ENCODE data around the gene ANO2.
"Not testable (repeated sequence)": the region's sequence is repeated elsewhere in the genome, so short reads cannot be mapped to it uniquely, and the experiment has no call there.

The ANO2 gene

DNA sequence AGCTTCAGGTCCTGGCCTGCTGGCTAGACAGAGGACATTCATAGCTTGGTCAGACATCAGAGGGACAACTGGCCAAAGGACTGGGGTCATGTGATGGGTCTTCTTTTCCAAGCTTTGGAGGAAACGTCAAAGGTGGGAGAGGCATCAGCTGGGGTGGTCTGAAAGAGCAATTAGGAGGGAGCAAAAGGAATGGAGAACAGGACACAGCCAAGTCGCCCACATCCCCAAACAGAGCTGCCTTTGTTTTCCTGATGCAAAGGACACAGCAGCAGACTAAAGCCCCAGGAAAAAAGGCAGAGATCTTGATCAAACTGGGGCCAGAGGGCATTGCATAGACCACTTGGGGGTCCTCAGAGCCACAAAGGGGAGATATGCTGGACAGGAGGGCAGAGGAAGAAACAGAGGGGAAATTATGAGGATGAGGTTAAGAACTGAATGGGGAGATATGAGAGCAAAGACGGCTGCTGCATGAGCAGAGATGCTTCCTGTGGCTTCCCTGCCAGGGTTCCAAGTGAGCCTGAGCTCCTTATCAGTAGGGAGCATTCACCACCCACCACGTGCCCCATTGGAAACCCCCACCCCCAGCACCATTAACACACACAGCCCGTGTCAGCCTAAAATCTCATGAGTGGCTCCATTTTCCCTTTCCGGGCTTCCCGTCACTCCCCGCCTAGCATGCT is 62.4 kb downstream of the ANO2 start:
- DNase-seq, result no peak

DNA sequence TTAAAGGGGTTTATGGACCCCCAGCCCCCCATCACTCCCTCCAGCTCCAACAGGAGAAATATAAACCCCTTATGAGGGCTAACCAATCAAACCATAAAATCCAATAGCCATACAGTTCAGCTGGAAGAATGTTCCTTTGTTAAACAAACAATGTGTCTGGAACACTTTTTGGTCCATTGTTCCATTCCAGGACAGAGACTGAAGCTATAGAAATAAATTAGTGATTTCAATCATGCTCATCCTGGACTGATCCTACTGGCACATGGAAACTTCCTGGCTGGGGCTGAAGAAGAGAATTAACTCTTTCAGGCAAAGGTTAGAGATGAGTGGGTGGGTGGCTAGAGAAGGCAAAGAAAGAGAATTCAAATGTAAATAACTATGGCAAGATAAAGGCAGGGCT is 63.4 kb downstream of the ANO2 start:
- no peak for DNase-seq

GRCh38 chr12:5881101-5881606 is 63.9 kb downstream of the ANO2 start:
- DNase-seq, result no peak

GRCh38 chr12:5875851-5876250 is 69.2 kb downstream of the ANO2 start:
- DNase-seq, result no peak

GRCh38 chr12:5874514-5874913 is 70.5 kb downstream of the ANO2 start:
- no peak for DNase-seq

GRCh38 chr12:5873281-5873919 is 71.7 kb downstream of the ANO2 start:
- no peak for DNase-seq

DNA sequence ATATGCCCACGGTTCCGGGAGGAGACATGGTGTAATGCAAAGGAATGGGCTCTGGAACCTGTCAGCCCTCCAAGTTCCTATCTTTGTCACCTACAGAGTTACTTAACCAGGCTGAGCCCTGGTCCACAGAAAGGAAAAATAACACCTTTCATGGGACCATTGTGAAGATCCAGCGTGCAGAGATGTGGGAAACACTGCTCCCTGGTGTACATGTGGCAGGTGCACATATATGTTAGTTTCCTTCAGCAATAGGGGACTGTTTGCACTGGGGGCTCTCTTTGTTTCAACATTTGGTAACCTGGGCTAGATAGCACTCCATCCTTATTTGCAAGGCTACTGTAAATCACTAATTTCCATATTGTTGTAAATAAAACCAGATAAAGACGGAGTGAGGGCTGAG is 72.3 kb downstream of the ANO2 start:
- no peak for DNase-seq

DNA sequence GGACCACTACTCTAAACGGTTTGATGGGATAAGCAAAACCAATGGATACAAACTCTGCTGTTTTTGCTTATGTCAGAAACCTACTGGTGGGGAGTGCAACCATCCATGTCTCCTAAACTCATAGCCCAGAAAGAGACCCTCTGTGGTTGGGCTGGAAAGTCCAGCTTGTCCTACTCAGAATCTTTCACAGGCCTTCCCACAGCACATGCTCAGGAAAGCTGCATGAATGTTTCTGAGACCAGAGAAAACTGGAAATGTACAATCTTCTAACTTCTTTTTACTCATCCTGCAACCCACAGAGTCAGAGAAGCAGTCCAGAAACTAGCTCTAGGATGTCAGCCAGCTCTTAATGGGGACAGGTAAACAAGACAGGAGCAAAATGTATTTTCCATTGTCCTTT is 73.3 kb downstream of the ANO2 start:
- no peak for DNase-seq

GRCh38 chr12:5870183-5870582 is 74.9 kb downstream of the ANO2 start:
- no peak for DNase-seq

DNA sequence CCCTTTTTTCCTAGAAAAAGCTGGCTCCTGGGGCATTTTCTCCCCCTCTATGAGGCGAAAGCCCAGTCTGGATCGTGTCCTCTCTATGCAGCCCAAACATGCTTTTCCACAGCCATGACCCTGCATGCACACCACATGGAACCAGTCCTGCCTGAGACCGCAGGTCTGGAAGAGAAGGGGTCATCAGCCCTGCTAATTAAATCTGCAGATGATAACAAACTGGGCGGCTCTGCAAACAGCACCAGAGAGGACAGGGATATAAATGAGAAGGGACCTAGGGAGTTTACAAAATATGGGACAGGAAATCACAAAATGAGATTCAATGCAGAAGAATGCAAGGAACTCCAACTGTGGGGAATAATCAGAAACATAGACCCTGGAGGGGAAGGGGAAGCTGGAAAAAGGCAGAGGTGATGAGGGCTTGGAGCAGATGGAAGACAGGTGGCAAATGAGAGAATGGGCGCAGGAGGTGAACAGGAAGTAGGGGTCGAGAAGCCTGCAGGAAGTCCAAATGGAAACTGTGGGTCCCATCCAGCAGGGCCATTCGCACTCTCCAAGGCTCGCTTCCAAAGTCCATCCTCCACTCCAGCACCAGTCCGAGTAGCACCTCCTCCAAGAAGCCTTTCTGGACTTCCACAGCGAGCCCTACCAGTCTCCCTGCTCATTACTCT is 76.3 kb downstream of the ANO2 start:
- no peak for DNase-seq

GRCh38 chr12:5865397-5865796 is 79.7 kb downstream of the ANO2 start:
- DNase-seq, result no peak

DNA sequence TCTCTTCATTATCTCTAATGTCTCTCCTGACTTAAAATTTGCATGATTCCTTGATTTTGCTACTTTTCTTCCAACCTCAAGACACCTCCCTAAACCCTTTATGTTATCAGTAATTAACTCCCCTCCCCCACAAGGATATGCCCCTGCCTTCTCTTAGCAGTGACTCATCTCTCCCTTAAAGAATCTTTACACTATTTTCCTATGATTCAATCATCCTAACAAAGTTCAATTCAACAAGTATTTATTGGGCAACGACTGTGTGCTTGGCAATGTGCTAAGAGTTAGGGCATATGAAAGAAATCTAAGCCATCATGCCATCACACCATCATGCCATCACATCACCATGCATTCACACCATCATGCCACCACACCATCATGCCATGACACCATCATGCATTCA is 80.1 kb downstream of the ANO2 start:
- DNase-seq, result no peak

DNA sequence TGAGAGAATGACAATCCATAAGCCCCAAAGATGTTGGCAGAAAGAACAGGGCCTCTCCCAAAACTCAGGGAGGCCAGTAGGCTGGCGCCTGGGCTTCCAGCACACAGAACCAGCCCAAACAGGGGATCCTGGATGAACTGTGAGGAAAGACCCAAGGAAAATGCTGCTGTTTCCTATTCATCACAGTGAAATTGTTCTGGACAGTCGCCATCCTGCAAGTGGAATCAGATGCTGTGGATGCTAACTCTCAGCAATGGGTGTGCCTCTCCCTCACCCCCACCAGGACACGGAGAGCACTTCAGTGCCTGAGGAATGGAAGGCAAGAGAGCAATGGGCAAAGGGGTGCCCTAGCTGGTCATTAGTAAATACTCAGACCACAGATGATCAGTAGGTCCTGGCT is 80.8 kb downstream of the ANO2 start:
- no peak for DNase-seq

DNA sequence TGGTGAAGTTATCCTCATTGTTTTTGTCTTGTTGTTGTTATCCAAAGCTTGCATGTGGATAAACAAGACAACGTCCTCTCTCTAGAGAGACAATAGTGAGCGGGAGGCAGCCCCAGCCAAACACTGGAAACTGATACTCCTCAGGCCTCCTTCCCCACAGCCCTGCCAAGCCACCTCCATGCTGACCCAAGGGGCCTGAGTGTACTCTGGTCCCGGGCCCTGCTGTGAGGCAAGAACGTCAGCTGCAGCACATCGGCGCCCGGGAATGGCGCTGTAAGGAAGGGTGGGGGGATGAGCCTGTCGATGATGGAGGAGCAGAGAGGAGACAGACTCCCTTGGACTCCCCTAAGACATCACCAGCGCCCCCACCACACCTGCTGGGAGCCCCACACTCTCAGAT is 83.6 kb downstream of the ANO2 start:
- no peak for DNase-seq

DNA sequence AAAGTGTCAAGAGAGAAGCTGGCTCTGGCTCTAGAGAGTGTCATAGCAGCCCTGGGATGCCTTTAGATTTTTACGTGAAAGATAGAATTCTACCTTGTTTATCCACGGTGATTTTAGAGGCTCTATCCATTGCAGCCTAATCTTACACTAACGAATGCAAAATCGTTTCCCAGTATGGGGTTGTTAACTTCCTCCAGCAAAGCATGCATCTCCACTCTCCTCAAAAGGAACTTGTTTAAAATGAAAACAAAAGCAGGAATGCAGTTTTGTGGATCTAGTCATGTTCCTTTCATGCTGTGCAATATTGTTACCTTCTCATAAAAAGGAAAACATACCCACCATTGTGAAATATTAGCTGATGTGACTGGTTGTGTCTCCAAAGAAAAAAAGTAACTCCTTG is 88.4 kb downstream of the ANO2 start:
- DNase-seq, result no peak

- no peak for DNase-seq
Measured at GRCh38 chr12:5846950-5847349, 98.1 kb downstream of the ANO2 start.

DNA sequence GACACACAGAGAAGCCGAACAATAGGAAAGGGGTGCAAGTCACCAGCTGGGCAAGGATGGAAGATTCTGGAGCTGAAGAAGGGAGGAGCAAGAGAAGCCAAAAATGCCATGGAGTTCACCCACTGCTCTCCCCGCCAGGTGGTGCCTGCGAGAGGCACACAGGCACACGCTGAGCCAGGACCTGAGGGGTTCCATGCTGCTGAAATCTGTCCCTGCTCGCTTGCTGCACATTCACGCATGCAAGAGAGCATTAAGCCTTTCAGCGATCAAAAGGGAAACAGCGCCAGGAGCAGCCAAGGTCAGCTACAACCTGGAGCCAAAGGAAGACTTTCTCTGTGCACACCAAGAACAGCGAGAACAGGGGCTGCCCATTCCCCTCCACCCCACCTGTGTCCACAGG is 104.1 kb downstream of the ANO2 start:
- no peak for DNase-seq

DNA sequence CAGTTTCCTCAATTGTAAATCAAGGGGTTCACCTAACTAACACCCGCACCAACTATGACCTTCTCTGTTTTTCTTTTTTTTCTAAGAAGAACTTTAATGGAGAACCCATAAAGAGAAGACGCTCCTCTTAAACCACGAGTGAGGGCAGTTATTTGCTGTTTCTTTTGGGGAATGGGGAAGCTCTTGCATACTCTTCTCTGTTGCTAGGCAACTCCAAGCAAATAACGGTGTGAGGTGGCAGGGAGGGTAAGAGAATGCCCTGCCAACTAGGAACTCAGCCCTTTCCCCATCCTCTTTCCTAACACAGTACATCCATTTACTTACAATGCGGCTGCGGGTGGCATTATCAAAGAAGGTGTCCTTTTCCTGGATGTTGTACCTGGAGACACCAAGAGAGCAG is 114.9 kb downstream of the ANO2 start:
- DNase-seq, result no peak

DNA sequence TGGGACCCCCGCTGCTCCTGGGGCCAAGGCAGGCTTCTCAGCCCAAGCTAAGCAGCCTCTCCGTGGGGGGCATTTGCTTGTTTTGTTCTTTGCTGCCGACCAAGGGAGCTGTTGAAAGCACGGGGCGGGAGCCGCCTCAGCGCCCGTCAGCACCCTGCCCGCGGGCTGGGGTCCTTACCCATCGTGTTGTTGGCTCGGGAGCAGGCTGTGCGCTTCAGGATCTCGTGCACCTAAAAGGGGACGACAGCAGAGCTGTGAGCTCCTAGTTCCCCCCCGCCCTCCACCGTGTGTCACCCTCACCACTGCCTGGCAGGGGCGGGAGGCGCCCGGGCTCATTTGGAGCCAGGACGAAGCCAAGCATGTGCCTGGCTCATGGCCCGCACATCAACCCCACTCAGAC is 117.5 kb downstream of the ANO2 start:
- no peak for DNase-seq

DNA sequence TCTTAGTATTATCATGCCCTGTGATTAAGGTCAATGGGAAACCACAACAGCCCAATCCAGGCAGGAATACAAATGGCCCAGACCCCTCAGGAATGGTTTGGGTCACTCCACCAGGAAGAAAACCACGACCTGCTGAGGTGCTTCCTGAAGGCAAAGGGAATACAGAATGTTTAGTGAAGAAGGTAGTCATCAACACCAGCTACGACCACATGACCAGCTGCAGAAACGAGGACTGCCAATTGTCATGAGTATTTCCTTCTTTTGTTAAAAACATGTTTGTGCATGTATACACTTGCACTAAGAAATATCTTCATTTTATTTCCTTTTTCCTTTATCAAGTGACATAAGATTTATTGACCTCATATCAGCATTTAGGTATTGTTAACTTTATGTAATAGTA is 119.3 kb downstream of the ANO2 start:
- DNase-seq, result not testable (repeated sequence)

GRCh38 chr12:5818877-5819276 is 126.2 kb downstream of the ANO2 start:
- not testable (repeated sequence) for DNase-seq

- DNase-seq, result no peak
Measured at GRCh38 chr12:5817246-5817645, 127.8 kb downstream of the ANO2 start.

DNA sequence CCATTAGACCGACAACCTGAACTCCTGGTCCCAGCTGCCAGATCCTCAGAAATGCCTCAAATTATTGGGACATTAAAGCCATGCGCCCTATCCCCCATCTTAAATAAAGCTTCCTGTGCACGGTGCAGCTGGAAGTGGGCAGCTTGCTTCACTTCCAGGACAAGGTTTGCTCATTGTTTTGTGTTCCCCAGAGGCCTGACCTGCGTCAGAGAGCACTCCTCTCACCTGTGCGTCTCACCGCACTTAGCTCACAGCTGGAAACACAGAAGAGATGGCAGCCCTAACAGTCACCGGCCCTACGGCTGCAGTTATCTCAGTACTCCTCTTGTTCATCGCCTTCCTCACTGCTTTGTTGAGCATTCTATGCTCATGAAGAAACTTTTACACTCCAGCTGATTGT is 135.5 kb downstream of the ANO2 start:
- no peak for DNase-seq

DNA sequence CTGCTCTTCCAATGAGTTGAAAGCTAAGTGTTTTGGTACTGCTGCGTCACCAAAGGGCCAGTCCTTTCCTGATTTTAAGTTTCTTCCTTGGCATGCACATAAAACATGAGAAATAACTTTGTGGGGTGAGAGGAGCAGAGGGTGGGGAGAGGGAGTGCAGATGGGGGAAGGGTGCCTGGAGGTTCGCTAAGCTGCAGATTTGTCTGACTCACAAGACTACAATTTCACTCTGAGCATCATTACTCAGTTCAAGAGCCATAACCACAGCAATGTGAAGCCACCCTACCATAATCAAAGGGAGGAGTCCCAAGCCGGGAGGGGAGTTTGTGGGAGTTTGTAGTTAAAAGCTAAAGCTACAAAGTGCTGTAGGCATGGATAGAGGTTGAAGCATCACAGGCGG is 136.1 kb downstream of the ANO2 start:
- no peak for DNase-seq

Measured in activated effector memory CD4-positive, alpha-beta T cell treated with anti-CD3 and anti-CD28 coated beads, Interleukin-2, amount 50 U/mL, for 16 hours (primary cell).